Rectal smooth muscle tissue (tissue), 1 donor: ENCODE results near the gene FRMPD2.

ENCODE experiments used
- H3K27ac ChIP-seq: one replicate; pipeline ENCODE4 v1.7.0; 2013; ENCODE audit warnings: low read depth, low read length, inconsistent platforms
- H3K27me3 ChIP-seq: one replicate; pipeline ENCODE4 v1.7.0; 2013; ENCODE audit warnings: low read length; ENCODE audit not compliant: control insufficient read depth, insufficient read depth
- H3K36me3 ChIP-seq: one replicate; pipeline ENCODE4 v1.7.0; 2013; ENCODE audit warnings: low read length; ENCODE audit not compliant: control insufficient read depth, insufficient read depth
- H3K4me1 ChIP-seq: one replicate; pipeline ENCODE4 v1.7.0; 2013; ENCODE audit warnings: low read length; ENCODE audit not compliant: control insufficient read depth, insufficient read depth
- H3K4me3 ChIP-seq: one replicate; pipeline ENCODE4 v1.7.0; 2013; ENCODE audit warnings: low read length
- H3K9ac ChIP-seq: one replicate; pipeline ENCODE4 v1.7.0; 2013; ENCODE audit warnings: low read length

Gene FRMPD2, protein sequence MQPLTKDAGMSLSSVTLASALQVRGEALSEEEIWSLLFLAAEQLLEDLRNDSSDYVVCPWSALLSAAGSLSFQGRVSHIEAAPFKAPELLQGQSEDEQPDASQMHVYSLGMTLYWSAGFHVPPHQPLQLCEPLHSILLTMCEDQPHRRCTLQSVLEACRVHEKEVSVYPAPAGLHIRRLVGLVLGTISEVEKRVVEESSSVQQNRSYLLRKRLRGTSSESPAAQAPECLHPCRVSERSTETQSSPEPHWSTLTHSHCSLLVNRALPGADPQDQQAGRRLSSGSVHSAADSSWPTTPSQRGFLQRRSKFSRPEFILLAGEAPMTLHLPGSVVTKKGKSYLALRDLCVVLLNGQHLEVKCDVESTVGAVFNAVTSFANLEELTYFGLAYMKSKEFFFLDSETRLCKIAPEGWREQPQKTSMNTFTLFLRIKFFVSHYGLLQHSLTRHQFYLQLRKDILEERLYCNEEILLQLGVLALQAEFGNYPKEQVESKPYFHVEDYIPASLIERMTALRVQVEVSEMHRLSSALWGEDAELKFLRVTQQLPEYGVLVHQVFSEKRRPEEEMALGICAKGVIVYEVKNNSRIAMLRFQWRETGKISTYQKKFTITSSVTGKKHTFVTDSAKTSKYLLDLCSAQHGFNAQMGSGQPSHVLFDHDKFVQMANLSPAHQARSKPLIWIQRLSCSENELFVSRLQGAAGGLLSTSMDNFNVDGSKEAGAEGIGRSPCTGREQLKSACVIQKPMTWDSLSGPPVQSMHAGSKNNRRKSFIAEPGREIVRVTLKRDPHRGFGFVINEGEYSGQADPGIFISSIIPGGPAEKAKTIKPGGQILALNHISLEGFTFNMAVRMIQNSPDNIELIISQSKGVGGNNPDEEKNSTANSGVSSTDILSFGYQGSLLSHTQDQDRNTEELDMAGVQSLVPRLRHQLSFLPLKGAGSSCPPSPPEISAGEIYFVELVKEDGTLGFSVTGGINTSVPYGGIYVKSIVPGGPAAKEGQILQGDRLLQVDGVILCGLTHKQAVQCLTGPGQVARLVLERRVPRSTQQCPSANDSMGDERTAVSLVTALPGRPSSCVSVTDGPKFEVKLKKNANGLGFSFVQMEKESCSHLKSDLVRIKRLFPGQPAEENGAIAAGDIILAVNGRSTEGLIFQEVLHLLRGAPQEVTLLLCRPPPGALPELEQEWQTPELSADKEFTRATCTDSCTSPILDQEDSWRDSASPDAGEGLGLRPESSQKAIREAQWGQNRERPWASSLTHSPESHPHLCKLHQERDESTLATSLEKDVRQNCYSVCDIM (N-terminal part only)

DNA sequence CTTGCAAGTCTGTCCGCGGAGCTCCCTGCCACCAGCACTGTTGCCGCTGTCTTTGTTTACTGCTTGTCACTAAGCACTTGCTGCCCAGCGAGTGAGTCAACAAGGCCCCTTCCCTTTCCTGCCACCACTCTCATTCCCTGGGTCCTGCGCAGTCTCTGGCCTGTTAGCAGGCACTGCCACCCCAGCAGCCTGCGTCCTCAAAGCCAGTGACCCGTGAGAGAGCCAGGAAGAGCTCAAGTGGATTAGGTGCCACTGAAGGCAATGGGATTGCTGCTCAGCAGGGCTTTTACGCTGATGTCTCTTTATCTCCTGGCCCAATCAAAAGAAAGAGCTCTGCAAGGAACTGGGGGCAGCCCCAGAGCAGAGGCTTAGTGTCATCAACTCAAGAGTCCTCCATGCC lies at the start of gene FRMPD2:
FRMPD2 (minus strand) TSS at position 61 of the 400 bp plus-strand sequence. CDS start 129 bp downstream, outside the sequence.
- Histone ChIP-seq H3K27ac (no peak within 1 kb of the TSS), H3K36me3 (no peaks in the 10 kb centered on the region), H3K27me3 (no peaks in the 10 kb centered on the region), H3K4me1 (no peaks in the 10 kb centered on the region), H3K4me3 (no peak within 1 kb of the TSS), H3K9ac (no peak within 1 kb of the TSS)

DNA sequence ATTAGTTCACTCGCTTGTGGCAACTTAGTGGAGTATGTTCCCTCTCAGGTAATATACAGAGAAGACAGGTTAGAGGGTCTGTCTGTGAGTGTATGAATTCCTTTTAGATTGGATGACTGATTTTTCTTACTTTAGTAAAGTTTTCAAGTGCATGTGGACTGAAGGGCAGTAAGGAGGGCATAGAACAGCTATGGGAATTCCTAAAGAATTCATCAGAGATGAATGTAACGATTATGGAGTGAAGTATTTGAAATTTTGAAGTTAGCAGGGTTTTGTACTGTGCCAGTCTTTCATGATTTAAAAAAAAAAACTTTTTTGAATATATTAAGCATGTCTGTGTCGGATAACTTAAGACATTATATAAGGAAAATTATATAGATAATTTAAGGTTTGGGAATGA lies 47.5 kb upstream of the FRMPD2 start:
- Histone ChIP-seq H3K36me3 (no peaks in the 10 kb centered on the region), H3K9ac (no peak overlapping the region), H3K27me3 (no peaks in the 10 kb centered on the region)

DNA sequence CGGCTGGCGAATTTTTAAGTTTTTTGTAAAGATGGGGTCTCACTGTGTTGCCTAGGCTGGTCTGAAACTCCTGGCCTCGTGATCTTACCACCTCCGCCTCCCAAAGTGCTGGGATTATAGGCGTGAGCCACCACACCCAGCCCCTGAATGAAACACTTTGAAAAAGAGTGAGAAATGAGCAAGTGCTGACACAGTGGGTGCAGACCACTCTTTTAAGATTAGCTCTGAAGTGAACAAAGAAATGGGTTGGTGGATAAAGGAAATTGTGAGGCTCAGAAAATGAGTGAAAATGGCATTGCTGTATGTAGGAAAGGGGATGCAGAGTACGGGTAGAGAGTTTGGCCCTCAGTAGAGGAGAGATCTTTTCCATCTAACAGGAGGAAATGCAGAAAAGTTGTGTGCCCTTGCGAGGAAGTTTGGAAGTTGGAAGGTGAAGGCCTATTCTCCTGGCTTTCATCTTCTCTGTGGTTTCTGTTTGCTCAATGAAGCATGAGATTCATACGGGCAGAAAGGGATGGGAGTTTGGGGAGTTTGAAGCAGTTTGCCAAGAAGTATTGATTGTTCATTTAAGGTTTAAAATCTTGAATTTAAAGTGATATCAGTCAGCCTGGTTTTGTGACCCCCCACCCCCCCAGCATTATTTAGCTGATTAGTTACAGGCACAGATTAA lies 43.0 kb upstream of the FRMPD2 start:
- Histone ChIP-seq H3K27me3 (no peaks in the 10 kb centered on the region), H3K27ac (no peak overlapping the region), H3K9ac (no peak overlapping the region)

More for the DNA sequence above, 47.5 kb upstream of the FRMPD2 start:
- H3K4me1 ChIP-seq, result no peaks in the 10 kb centered on the region
- no peak overlapping the region for H3K4me3 ChIP-seq
- no peak overlapping the region for H3K27ac ChIP-seq

DNA sequence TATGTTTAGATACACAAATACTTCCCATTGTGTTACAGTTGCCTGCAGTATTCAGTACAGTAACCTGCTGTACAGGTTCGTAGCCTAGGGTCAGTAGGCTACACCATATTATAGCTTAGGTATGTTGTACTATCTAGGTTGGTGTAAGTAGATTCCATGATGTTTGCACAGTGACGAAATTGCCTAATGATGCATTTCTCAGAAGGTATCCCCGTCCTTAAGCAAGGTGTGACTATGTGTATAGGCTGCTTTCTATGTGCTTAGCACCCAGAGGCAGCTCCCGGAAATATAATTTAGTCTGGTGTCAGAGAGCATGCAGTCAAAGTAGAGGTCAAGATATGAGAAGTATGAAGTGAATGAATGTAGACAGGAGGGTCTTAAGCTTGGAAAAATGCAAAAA lies 41.7 kb upstream of the FRMPD2 start:
- H3K36me3 ChIP-seq, result no peaks in the 10 kb centered on the region
- H3K4me3 ChIP-seq, result no peak overlapping the region
- H3K9ac ChIP-seq, result no peak overlapping the region
- no peaks in the 10 kb centered on the region for H3K27me3 ChIP-seq
- no peak overlapping the region for H3K27ac ChIP-seq
- peaks cover 4% of the 10 kb centered on the region for H3K4me1 ChIP-seq

More for the DNA sequence above, 43.0 kb upstream of the FRMPD2 start:
- Histone ChIP-seq H3K4me3 (no peak overlapping the region), H3K36me3 (no peaks in the 10 kb centered on the region), H3K4me1 (peaks cover 2% of the 10 kb centered on the region)

DNA sequence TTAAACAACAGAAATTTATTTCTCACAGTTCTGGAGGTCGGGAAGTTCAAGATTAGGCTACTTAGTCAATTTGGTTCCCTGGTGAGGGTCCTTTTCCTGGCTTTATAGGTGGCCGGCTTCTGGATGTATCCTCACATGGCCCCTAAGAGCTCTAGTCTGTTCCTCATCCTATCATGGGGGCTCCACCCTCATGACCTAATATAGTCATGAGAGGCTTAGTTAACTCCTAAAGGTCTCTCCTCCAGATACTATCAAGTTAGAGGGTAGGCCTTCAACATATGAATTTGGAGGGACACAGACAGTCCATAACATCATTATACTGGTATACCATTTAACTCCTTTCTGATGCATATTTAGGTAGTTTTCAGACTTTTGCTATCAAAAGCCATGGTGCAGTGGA lies 39.6 kb upstream of the FRMPD2 start:
- peaks cover 4% of the 10 kb centered on the region for H3K4me1 ChIP-seq
- no peak overlapping the region for H3K4me3 ChIP-seq
- no peak overlapping the region for H3K9ac ChIP-seq

DNA sequence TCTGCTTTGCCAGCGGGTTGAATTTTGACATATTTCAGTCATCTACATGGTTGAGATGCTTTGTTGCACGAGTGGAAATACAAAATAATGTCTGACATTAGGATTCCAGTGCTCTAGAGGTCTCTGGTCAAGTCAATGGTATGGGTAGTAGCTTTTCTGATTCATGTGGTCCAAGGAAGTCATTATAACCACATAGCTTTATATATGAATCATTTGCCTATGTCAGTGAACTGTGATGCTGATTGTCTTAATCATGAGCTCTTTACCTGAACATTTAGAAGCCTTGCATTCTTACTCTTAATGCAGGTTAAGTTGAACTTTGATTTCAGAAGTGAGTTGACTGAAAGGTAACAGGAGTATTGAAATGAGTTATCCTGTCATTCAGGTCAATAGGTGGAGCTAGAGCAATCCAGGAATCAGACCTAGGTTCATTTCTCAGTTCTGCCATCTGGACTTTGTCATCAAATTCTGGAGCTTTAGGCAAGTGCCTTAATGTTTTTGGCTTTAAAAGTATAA lies 35.3 kb upstream of the FRMPD2 start:
- H3K9ac ChIP-seq, result no peak overlapping the region
- peaks cover 6% of the 10 kb centered on the region for H3K4me1 ChIP-seq
- H3K36me3 ChIP-seq, result no peaks in the 10 kb centered on the region
- H3K27ac ChIP-seq, result no peak overlapping the region
- no peaks in the 10 kb centered on the region for H3K27me3 ChIP-seq
- no peak overlapping the region for H3K4me3 ChIP-seq

More for the DNA sequence above, 39.6 kb upstream of the FRMPD2 start:
- no peaks in the 10 kb centered on the region for H3K27me3 ChIP-seq
- no peak overlapping the region for H3K27ac ChIP-seq
- no peaks in the 10 kb centered on the region for H3K36me3 ChIP-seq

DNA sequence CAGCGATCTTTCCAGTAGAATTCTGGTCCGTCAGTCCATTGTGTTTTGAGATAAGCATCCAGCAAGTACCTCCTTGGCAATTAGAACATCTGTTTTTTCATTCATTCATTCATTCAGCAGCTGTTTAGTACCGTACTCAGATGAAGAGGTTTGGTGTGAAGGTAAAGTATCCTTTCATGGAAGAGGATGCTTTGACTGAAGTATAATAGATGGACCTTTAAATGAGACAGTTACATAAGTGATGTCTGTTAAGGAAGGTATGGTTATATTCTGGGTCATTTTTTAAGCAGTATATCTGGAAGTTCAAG lies 33.2 kb upstream of the FRMPD2 start:
- no peaks in the 10 kb centered on the region for H3K27me3 ChIP-seq
- H3K36me3 ChIP-seq, result no peaks in the 10 kb centered on the region
- no peak overlapping the region for H3K9ac ChIP-seq
- peaks cover 4% of the 10 kb centered on the region for H3K4me1 ChIP-seq
- peak overlapping the region; percentile 83 for H3K4me3 ChIP-seq
- H3K27ac ChIP-seq, result no peak overlapping the region

DNA sequence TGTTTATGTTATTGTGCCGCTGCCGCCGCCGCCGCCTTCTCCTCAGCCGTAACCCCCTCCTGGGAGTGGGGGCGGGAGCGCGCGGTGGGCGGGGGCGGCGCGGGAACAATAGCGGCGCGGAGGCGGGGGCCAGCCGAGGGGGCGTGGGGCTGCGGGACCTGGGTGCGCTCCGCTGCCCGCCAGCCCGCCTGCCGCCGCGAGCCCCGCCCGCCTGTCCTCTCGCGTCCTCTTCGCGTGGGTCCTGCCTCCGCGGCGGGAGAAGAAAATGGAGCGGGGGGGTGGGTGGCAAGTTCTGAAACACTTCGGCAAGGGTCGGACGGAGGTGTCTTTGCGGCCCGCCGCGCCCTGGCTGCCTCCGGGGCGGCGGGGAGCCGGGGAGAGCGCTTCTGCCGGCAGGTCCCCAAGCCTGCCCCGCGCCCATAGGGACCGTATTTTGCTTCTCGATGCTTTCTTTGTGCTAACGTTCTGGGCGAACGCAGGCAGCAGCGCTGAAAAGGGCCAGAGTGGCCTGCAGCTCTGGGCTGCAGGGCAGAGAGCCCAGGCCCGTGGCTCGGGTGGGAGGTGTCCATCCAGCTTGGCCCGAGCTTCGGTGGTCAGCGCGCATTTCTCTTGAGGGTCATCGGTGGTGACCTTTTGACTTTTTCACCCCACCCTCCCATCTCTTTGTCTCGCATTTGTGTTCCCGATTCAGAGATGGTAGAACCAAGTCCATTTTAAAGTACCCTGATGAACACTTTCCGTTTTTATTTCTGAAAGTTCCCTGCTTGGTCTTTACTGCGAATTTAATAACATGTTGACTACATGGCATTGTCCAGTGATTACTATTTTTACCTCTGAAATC lies 32.6 kb upstream of the FRMPD2 start:
- H3K4me3 ChIP-seq, result peak overlapping the region; percentile 83
- H3K36me3 ChIP-seq, result no peaks in the 10 kb centered on the region
- peaks cover 2% of the 10 kb centered on the region for H3K4me1 ChIP-seq
- H3K27me3 ChIP-seq, result no peaks in the 10 kb centered on the region
- peak overlapping the region; percentile 61 for H3K9ac ChIP-seq
- H3K27ac ChIP-seq, result peak overlapping the region; percentile 92

DNA sequence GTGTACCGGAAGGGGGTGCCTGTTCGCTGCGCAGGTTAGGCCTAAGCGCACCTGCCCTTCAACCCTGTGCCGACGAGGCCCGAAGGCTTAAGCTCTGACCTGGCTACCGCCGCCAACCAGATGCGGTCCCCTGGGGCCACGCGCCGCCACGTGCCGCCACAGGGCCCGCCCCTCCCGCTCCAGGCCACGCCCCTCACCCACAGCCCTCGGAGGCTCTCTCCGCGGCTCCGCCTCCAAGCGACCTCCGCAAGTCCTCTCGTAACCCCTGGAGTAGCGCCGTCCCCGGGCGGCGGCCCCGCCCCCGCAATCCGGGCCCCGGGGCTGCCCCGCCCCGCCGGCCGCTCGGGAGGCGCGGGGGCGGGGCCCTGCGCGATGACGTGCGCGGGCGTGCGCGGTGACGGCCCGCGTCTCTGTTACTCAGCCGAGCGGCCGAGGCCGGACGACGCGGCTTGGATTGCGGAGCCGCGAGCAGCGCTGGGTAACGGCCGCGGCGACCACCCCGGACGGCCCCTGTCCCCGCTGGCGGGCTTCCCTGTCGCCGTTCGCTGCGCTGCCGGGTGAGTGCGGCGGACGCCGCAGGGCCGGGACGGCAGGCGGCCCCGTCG lies 31.9 kb upstream of the FRMPD2 start, which contains the start of gene MAPK8:
MAPK8 (plus strand) TSS at position 413 of the 605 bp plus-strand sequence. CDS start 94,984 bp downstream, outside the sequence.
- Histone ChIP-seq H3K4me3 (peak within 1 kb of the TSS; percentile 83), H3K36me3 (no peaks in the 10 kb centered on the region), H3K9ac (peak within 1 kb of the TSS; percentile 61), H3K27ac (peak within 1 kb of the TSS; percentile 92), H3K4me1 (peaks cover 2% of the 10 kb centered on the region), H3K27me3 (no peaks in the 10 kb centered on the region)

DNA sequence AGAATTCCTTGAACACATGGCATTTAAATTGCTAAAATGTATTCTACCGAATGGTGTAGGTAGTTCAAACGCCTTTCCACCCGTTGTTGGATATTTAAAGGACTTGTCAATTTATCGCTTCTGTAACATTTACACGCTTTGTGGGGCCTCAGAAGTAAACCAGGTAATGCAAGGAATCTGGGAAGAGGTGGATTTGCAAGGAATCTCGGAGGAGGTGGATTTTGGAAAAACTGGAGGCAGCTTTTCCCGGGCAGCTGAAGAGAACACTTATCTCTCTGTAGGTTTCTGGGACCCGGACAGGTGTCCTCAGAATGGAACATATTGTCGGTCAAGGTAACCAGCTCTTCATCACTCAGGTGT lies 31.4 kb upstream of the FRMPD2 start:
- Histone ChIP-seq H3K27ac (peak overlapping the region; percentile 84), H3K27me3 (no peaks in the 10 kb centered on the region), H3K36me3 (no peaks in the 10 kb centered on the region), H3K4me1 (peaks cover 2% of the 10 kb centered on the region), H3K4me3 (peak overlapping the region; percentile 72), H3K9ac (no peak overlapping the region)
